H9 (cell line): ENCODE measurements around the gene PSMD6. TPM values are rescaled to one million over a fixed set of nuclear protein-coding genes. Genes with fewer than 3 reads are reported as not detected.

Experiments
- DNase-seq: peaks from one replicate; pipeline ENCODE4 v3.0.0-alpha.2; 2017
- H2AFZ ChIP-seq: one replicate; pipeline ENCODE4 v1.6.1; 2013; ENCODE audit warnings: mild to moderate bottlenecking, low read length, control low read depth, moderate library complexity
- H2AK5ac ChIP-seq: 2 replicates; pipeline ENCODE4 v1.6.1; 2013; ENCODE audit warnings: low read length, control low read depth, mixed read lengths; ENCODE audit not compliant: insufficient read length
- H2BK120ac ChIP-seq: one replicate; pipeline ENCODE4 v1.6.1; 2013; ENCODE audit warnings: low read depth, mild to moderate bottlenecking, low read length, control low read depth, inconsistent platforms; ENCODE audit not compliant: poor library complexity, severe bottlenecking
- H2BK12ac ChIP-seq: 2 replicates; pipeline ENCODE4 v1.6.1; 2013; ENCODE audit warnings: low read length, control low read depth, mixed read lengths, low read depth; ENCODE audit not compliant: insufficient read length
- H2BK15ac ChIP-seq: 2 replicates; pipeline ENCODE4 v1.6.1; 2013; ENCODE audit warnings: low read depth, low read length, control low read depth
- H2BK20ac ChIP-seq: one replicate; pipeline ENCODE4 v1.6.1; 2013; ENCODE audit warnings: low read depth, mild to moderate bottlenecking, low read length, control low read depth, inconsistent platforms; ENCODE audit not compliant: poor library complexity, severe bottlenecking
- H2BK5ac ChIP-seq: 2 replicates; pipeline ENCODE4 v1.6.1; 2013; ENCODE audit warnings: low read length, control low read depth, mixed read lengths; ENCODE audit not compliant: insufficient read length
- H3K14ac ChIP-seq: 2 replicates; pipeline ENCODE4 v1.6.1; 2013; ENCODE audit warnings: low read length, control low read depth; ENCODE audit not compliant: insufficient read depth
- H3K18ac ChIP-seq: 2 replicates; pipeline ENCODE4 v1.6.1; 2013; ENCODE audit warnings: low read depth, mild to moderate bottlenecking, mixed read lengths, low read length, control low read depth; ENCODE audit not compliant: insufficient read length
- H3K23ac ChIP-seq: 2 replicates; pipeline ENCODE4 v1.6.1; 2013; ENCODE audit warnings: low read length, control low read depth, mixed read lengths, low read depth; ENCODE audit not compliant: insufficient read length
- H3K23me2 ChIP-seq: 2 replicates; pipeline ENCODE4 v1.6.1; 2013; ENCODE audit warnings: low read depth, mild to moderate bottlenecking, mixed read lengths, low read length, control low read depth; ENCODE audit not compliant: insufficient read length, poor library complexity, severe bottlenecking
- H3K27ac ChIP-seq: 2 replicates; pipeline ENCODE4 v1.5.1; 2013; ENCODE audit warnings: low read length, control low read depth, mixed read lengths, low read depth; ENCODE audit not compliant: insufficient read length
- H3K27me3 ChIP-seq: 2 replicates; pipeline ENCODE4 v1.6.1; 2013; ENCODE audit warnings: low read length, control low read depth, inconsistent platforms; ENCODE audit not compliant: insufficient read depth
- H3K4ac ChIP-seq: 2 replicates; pipeline ENCODE4 v1.6.1; 2013; ENCODE audit warnings: low read depth, mild to moderate bottlenecking, control low read depth, inconsistent platforms, low read length, moderate library complexity
- H3K4me1 ChIP-seq: 2 replicates; pipeline ENCODE4 v1.6.1; 2013; ENCODE audit warnings: low read length, control low read depth, inconsistent platforms; ENCODE audit not compliant: insufficient read depth
- H3K4me2 ChIP-seq: 2 replicates; pipeline ENCODE4 v1.6.1; 2013; ENCODE audit warnings: low read length, control low read depth, mixed read lengths; ENCODE audit not compliant: insufficient read length, insufficient read depth
- H3K56ac ChIP-seq: 2 replicates; pipeline ENCODE4 v1.6.1; 2013; ENCODE audit warnings: low read depth, mild to moderate bottlenecking, mixed read lengths, low read length, control low read depth; ENCODE audit not compliant: insufficient read length
- H3K79me1 ChIP-seq: 2 replicates; pipeline ENCODE4 v1.6.1; 2013; ENCODE audit warnings: low read depth, mild to moderate bottlenecking, moderate library complexity, low read length, control low read depth, inconsistent platforms; ENCODE audit not compliant: insufficient read depth, poor library complexity, severe bottlenecking
- H3K79me2 ChIP-seq: 2 replicates; pipeline ENCODE4 v1.6.1; 2013; ENCODE audit warnings: low read length, control low read depth, inconsistent platforms; ENCODE audit not compliant: insufficient read depth
- H3K9ac ChIP-seq: 2 replicates; pipeline ENCODE4 v1.6.1; 2013; ENCODE audit warnings: low read length, control low read depth, mixed read lengths; ENCODE audit not compliant: insufficient read length; ENCODE audit errors: extremely low read depth
- H3K9me3 ChIP-seq: one replicate; pipeline ENCODE4 v1.6.1; 2013; ENCODE audit warnings: low read depth, low read length, inconsistent platforms; ENCODE audit not compliant: control insufficient read depth
- H3T11ph ChIP-seq: one replicate; pipeline ENCODE4 v1.6.1; 2013; ENCODE audit warnings: mild to moderate bottlenecking, low read length, control low read depth, inconsistent platforms
- H4K20me1 ChIP-seq: one replicate; pipeline ENCODE4 v1.6.1; 2013; ENCODE audit not compliant: control insufficient read depth, insufficient read length, insufficient read depth
- H4K5ac ChIP-seq: 2 replicates; pipeline ENCODE4 v1.6.1; 2013; ENCODE audit warnings: low read depth, mild to moderate bottlenecking, mixed read lengths, low read length, control low read depth; ENCODE audit not compliant: insufficient read length
- H4K8ac ChIP-seq: replicated peaks from 2 replicates; pipeline ENCODE4 v1.6.1; 2013; ENCODE audit warnings: low read length, control low read depth, mixed read lengths, low read depth; ENCODE audit not compliant: insufficient read length
- H4K91ac ChIP-seq: 2 replicates; pipeline ENCODE4 v1.6.1; 2013; ENCODE audit warnings: low read depth, mild to moderate bottlenecking, moderate library complexity, mixed read lengths, low read length, control low read depth; ENCODE audit not compliant: insufficient read length
- H3K27ac Mint-ChIP-seq, 3 experiments: 2 replicates in 2 of 3; 3 replicates in 1 of 3; pipeline ENCODE4 v1.8.0; 2020 to 2021; ENCODE audit warnings: mixed read lengths in 3 of 3, mild to moderate bottlenecking in 1 of 3, moderate library complexity in 1 of 3
- H3K27me3 Mint-ChIP-seq: 2 replicates; pipeline ENCODE4 v1.8.0; 2021; ENCODE audit warnings: low read depth, mild to moderate bottlenecking, moderate library complexity, mixed read lengths
- H3K36me3 Mint-ChIP-seq, 3 experiments: 2 replicates in 2 of 3; 3 replicates in 1 of 3; pipeline ENCODE4 v1.8.0; 2020 to 2021; ENCODE audit warnings: low read depth in 3 of 3, mixed read lengths in 3 of 3; ENCODE audit not compliant: insufficient read depth in 1 of 3
- H3K4me1 Mint-ChIP-seq, 2 experiments: 2 replicates each; pipeline ENCODE4 v1.8.0; 2020; ENCODE audit warnings: mixed read lengths in 2 of 2
- H3K4me3 Mint-ChIP-seq, 2 experiments: 2 replicates in 1 of 2; 3 replicates in 1 of 2; pipeline ENCODE4 v1.8.0; 2020 to 2021; ENCODE audit warnings: mild to moderate bottlenecking in 2 of 2, mixed read lengths in 2 of 2, moderate library complexity in 1 of 2
- H3K9me3 Mint-ChIP-seq, 2 experiments: 2 replicates in 1 of 2; 3 replicates in 1 of 2; pipeline ENCODE4 v1.8.0; 2020; ENCODE audit warnings: mild to moderate bottlenecking in 2 of 2, mixed read lengths in 2 of 2, moderate library complexity in 1 of 2
- WGBS: extraction: QIAGEN DNeasy Blood & Tissue Kit; methylation state at CpG from one replicate; pipeline ENCODE4 v1.1.7; 2013; ENCODE audit warnings: missing lambda C conversion rate, low lambda C conversion rate, mixed read lengths; ENCODE audit not compliant: insufficient read length; ENCODE audit errors: extremely low coverage; 5-methylcytosine and 5-hydroxymethylcytosine counted together
- total RNA-seq: library from RNA; stranded (reverse); gene quantifications from 2 replicates; pipeline ENCODE4 v1.2.1, GENCODE V29; 2021
- TF ChIP-seq, protein P1 (sequence below): fragments of 200-600 bp; sonication (generic); conservative IDR thresholded peaks from 3 replicates; pipeline ENCODE4 v1.8.0; 2021; ENCODE audit warnings: antibody characterized with exemption, mild to moderate bottlenecking

Gene PSMD6
- total RNA-seq, 1 experiment from 2014 or later: 112 TPM

- WGBS: no CpG with 5 or more reads among the region's 3 CpGs
- H4K20me1 ChIP-seq: no peaks in the 10 kb centered on the region
- H2BK120ac ChIP-seq: no peak overlapping the region
- H3K18ac ChIP-seq: no peak overlapping the region
- H3K27me3 ChIP-seq: no peaks in the 10 kb centered on the region
- no peak overlapping the region for H4K91ac ChIP-seq
- no peak overlapping the region for H3K4me3 Mint-ChIP-seq
- H2BK15ac ChIP-seq: no peak overlapping the region
- H3K36me3 Mint-ChIP-seq: peaks cover 13 to 50% (median 35%) of the 10 kb centered on the region in 3 experiments; a peak in 6 of 7 replicates
- H3K79me1 ChIP-seq: no peaks in the 10 kb centered on the region
- TF ChIP-seq, protein P1, sequence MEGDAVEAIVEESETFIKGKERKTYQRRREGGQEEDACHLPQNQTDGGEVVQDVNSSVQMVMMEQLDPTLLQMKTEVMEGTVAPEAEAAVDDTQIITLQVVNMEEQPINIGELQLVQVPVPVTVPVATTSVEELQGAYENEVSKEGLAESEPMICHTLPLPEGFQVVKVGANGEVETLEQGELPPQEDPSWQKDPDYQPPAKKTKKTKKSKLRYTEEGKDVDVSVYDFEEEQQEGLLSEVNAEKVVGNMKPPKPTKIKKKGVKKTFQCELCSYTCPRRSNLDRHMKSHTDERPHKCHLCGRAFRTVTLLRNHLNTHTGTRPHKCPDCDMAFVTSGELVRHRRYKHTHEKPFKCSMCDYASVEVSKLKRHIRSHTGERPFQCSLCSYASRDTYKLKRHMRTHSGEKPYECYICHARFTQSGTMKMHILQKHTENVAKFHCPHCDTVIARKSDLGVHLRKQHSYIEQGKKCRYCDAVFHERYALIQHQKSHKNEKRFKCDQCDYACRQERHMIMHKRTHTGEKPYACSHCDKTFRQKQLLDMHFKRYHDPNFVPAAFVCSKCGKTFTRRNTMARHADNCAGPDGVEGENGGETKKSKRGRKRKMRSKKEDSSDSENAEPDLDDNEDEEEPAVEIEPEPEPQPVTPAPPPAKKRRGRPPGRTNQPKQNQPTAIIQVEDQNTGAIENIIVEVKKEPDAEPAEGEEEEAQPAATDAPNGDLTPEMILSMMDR: no peak
- H3K9ac ChIP-seq: no peak overlapping the region
- no peak overlapping the region for H2AFZ ChIP-seq
- no peaks in the 10 kb centered on the region for H3K27me3 Mint-ChIP-seq
- H2BK12ac ChIP-seq: no peak overlapping the region
- H3T11ph ChIP-seq: no peak overlapping the region
- H3K23ac ChIP-seq: no peak overlapping the region
- DNase-seq: no peak
- no peaks in the 10 kb centered on the region for H3K4me1 ChIP-seq
- no peak overlapping the region for H3K27ac ChIP-seq
- H3K23me2 ChIP-seq: no peaks in the 10 kb centered on the region
- no peaks in the 10 kb centered on the region for H3K9me3 ChIP-seq
- H2AK5ac ChIP-seq: no peak overlapping the region
- no peak overlapping the region for H3K4me2 ChIP-seq
- no peak overlapping the region for H4K5ac ChIP-seq
- H3K4me1 Mint-ChIP-seq: peaks cover 4 to 6% of the 10 kb centered on the region in 2 experiments; a peak in 2 of 4 replicates
- H2BK5ac ChIP-seq: no peak overlapping the region
- no peak overlapping the region for H4K8ac ChIP-seq
- H3K14ac ChIP-seq: no peak overlapping the region
- no peaks in the 10 kb centered on the region for H3K9me3 Mint-ChIP-seq
- H3K79me2 ChIP-seq: no peaks in the 10 kb centered on the region
- no peak overlapping the region for H3K4ac ChIP-seq
- H3K56ac ChIP-seq: no peak overlapping the region
- H2BK20ac ChIP-seq: no peak overlapping the region
- no peak overlapping the region for H3K27ac Mint-ChIP-seq
Observed at GRCh38 chr3:63991666-63992065, 31.6 kb downstream of the PSMD6 start.
